GM19467 (cell line): ENCODE measurements around the gene PDE1C.
"Not testable (repeated sequence)": the region's sequence is repeated elsewhere in the genome, so short reads cannot be mapped to it uniquely, and the experiment has no call there.

Source experiments
- ATAC-seq: cut with Tn5 transposase; IDR thresholded peaks from one replicate; pipeline ENCODE4 v1.9.1; 2021; ENCODE audit warnings: mild to moderate bottlenecking, moderate library complexity; ENCODE audit not compliant: unreplicated experiment

The PDE1C gene

DNA sequence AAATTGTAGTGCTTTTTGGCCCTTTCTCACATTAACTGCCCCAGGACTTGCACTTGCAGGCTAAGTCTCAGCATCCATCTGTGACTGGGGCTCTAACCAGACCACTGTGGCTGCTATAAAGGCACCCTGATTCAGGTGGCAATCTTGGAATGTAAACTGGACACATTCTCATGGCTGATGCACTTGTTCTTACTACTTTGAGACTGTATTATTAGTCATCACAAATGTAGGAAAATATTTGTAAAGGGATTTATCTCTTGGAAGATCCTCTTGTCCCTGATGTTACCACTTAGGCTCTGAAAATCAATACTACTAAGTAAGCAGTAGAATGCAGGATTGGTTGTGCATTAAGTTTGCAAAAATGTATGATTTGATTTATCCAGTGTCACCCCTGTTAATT lies 25.0 kb downstream of the PDE1C start:
- no peak for ATAC-seq

DNA sequence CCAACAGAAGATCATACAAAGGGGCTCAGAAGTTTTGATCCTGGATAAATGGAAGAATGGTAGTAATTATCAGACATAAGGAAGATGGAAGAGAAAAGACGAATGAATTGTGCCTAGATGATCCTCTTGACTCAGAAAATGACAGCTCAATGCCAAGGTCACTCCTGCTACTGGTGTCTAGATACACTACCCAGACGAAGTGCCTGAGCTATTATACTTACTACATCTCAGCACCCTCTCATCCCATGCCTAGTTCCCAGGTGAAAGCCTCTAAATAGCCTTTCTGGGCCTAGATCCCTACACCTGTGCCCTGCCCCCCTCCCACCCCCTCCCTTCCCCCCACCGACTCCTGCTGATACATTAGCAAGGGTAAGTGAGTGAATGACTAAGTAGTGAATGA lies 25.5 kb downstream of the PDE1C start:
- ATAC-seq = no peak

DNA sequence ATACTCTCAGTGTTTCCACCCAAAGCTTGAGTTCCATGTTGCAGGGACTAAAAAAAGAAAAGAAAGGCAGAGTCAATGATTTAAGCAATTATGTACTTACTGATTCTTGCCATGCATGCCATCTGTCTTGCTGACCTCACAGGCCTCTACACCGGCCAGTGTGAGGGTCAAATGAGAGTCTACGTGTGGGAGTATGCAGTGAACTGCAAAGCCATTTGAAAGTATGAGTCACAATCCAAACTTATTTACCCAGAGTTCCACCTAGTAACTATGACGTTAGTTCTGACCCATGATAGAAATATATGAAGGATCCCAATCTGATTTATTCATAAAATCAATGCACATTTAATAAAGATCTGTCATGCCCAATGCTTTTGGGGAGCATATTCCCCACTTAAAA lies 26.5 kb downstream of the PDE1C start:
- ATAC-seq = no peak

DNA sequence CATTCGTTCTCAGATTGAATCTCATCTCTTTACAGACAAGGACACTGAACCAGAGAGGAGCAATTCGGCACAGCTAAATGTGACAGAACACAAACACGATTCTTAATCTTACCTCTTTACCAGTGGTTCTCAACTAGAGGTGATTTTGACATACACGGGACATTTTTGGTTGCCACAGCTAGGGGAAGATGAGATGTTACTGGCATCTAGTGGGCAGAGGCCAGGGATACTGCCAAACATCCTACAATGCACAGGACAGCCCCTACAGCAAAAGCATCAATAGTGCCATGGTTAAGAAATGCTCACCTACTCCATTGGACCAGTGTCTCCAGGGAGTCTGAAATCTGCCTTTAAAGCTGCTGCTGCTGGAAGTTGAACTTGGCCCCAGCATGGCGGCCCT lies 27.3 kb downstream of the PDE1C start:
- ATAC-seq = no peak

DNA sequence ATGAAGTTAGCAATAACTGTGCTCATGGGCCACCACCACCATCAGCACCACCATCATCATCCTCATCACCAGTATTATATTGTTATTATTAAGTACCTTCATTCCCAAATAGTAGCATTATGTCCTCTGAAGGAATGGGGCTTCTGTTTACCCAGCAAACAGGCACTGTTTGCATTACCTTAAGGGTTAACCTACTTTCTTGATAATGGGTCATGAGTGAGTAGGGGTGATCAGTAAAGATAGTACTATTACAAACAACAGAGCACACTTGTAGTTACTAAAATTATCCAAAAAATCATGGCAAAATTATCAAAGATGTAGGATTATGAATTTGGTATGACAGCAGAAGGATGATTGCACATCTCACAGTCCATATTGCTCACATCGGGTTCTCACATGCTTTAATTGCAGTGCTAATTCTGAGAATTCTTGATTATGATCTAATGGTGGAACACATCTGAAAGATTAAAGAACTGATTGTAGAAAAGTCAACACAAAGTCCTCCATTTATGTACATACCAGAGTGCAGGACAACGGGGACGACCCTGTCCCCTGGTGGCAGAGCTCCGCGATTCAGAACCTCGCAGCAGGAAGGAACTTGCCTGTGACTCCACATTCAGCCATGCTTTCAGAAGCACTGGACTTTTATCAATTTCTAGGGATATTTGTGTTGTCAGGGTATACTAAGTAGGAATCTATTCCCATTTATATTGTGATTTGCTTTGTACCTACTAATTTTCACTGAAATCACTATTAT lies 31.0 kb downstream of the PDE1C start:
- ATAC-seq = no peak

DNA sequence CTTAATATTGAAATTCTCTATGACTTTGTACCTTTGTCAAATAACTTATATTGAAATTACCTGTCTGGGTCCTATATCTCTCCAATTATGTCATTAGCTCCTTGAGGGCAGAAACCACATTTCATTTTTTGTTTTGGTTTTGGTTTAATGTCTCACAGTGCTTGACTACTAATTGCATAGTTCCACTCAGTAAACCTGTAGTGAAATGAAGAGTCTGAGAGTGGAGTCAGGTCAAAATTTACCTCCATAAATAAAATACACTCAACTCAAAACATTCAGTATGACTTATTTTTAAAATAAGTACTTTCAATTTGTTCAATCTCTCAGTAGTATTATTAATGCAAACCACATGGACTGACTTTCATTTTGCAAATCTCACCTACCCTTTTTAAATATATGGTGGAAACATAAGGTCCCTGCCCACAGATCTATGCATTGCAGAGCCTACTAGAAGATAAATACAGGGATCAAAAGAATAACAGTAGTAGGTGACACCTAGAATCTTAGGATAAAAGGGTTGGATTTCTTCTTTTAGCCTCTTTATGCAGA lies 32.5 kb downstream of the PDE1C start:
- peak; percentile 64 for ATAC-seq

DNA sequence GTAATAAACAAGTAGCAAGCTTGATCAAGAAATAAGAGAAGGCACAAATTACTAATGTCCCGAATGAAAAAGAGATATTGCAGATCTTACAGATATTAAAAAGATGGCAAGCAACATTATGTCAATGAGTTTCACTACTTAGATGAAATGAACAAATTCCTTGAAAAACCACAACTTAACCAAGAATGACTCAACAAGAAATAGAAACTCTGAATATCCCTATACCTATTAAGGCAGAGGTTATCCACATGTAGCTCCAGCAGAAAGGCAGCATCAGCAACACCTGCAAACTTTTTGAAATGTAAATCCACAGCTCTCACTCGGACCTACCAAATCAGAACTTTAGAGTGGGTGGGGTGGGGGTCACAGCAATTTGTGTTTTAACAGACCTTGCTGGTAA lies 33.6 kb downstream of the PDE1C start:
- peak; percentile 42 for ATAC-seq

DNA sequence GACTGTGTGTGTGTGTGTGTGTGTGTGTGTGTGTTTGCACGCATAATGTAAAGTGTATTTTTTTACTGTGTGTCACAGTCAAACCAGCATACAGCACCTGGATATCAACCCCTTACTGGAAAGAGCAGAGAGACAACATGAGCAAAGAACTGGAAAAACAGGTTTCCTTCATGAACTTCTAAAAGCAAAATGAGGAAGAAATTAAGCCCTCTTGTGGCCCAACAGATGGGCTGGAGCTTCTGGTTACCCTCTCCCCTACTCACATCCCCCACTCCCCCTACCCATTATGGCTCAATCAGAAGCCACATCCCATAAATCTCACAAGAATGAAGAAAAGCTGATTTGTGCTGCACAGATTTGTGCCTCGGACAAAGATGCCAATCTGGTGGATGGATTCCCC lies 36.2 kb downstream of the PDE1C start:
- no peak for ATAC-seq

DNA sequence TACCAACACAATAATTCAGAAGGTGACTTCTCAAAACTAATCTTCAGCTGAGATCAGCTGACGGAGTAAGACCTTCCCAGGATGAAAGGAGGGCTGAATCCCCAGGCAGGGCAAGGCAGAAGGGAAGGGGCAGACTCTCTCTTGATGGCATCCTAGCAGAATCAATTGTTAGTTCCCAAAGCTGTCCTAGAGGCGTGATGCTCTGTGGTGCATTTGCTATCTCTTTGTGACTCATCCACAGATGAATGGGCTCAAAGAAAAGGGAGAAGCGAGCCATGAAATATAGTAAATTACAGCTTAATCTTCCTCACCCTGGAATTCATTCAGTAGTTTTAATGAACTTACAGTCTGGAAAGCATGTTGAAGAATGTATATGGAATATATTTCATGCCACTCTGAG lies 37.2 kb downstream of the PDE1C start:
- no peak for ATAC-seq

DNA sequence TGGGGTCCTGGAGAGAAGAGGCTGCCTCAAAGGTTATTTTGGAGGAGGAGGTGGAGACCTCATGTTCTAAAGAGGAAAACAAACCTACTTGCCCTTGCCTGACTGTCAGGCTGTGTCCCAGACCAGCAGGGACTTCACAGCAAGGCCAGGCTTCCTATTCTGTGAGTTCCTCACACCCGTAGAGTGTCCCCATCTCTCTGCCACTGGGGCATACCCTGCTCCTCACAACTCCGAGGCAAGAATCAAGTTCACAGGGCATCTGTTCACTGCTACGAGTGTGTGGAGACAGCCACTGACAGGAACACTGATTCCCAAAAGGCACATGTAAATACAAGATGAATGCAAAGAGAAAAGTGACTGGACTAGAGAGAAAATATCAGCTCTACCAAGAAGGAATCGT lies 38.0 kb downstream of the PDE1C start:
- ATAC-seq = no peak

DNA sequence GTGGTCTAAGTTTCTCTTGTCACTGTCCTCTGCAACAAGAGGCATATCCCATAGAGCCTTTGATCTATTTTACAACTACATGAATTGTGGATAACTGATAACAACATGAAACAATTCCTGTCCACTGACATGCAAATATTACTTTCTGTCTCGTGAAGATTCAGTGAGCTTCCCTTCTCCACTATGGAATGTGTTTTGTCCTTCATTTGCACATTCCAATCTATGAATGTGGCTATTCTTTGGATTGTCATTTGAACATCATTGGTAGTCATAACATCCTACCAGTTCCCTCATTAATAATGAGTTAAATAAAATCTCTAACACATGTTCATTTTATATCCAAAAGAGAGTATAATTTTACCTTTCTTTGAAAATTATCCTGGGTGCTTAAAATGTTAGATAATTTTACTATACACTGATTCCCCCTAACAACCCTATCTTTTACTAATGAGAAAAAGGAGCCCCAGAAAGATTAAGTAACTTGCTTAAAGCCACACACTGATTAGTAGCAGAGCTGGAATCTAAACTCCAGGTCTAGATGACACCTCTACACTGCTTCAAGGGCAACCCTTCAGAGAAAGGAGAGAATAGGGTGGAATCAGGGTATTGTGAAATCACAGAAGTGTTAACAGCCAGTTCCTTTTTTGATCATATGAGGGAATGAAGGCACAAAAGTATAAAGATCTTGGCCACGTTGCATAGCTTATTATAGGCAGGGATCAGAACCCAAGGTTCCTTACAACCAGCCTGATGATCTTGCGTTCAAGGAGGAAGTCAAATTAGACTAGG lies 39.1 kb downstream of the PDE1C start:
- no peak for ATAC-seq

DNA sequence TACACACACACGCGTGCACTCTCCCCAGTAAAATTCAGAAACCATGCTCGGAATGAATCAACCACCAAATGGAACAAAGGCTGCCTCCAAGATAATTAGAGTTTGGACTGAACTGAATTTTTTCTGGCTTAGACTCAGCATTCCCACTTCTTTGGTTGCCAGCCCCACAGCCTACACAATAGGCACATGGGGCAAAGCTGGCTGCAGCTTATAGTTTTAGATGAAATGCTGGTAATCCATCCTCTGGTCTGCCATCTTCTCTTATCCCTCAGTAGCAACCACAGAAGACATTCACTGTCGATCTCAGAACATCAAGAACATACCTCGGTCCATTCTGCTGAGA lies 44.2 kb downstream of the PDE1C start:
- no peak for ATAC-seq

DNA sequence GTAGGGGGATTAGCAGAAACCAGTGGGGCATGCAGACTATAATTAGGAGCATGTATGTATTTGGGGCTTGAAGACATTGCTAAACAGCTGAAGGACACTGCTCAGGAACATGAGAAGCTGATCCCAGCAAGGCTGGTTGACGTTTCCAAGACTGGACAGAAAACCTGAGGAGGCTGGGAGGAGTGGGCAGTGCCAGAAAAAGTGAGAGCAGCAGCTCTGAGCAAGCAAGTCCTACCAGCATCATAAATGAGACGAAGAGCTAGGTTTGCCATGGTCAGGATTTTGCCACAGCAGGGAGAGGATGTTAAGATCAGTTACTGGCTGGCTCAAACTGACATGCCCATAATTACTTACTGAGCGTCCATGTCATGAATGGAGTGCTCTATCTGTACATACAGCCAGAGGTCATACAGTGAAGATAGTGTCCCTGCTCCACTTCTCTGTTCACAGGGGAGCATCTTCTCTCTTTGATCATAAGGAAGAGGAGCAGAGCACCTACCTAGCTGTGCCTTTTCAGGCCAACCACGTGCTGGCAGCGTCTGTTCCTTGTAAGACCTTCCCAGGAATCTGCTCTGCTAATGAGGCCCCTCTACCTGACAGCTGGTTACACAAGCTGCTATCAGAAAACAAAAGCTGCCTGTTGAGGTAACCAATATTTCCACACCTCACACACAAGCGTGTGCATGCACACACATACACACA lies 44.7 kb downstream of the PDE1C start:
- ATAC-seq = no peak

DNA sequence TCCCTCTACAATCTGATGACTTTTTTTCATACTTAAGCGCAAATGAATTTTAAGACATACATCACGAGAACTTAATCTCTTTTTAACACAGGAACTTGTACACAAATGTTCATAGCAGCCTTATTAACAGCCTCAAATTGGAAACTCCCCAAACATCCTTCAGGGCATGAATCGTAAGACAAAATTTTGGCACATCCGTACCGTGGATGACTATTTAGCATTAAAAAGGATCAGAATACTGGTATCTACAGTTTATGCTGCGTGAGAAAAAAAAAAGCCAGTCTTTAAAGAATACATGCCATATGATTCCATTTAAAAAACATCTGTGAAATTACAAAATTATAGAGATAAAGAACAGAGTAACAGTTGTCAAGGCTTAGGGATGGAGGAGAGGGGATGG lies 46.8 kb downstream of the PDE1C start:
- ATAC-seq = no peak

DNA sequence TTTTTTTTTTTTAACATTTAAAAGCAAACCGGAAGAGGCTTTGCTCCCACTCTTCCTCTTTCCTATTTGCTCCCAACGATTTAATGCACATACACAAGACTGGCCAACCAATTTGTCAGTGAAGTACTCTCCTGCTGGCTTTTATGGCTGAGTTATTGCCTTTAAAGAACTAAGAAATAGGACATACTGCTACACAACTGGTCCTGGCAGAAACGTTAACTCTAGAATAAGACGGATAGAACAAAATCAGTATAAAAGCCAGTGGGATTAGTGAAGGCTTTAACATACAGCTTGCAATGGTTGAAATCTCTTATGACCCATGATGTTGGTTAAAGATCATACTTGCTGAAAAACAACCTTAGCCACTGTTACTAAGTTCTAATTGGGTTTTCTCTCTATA lies 47.2 kb downstream of the PDE1C start:
- no peak for ATAC-seq

DNA sequence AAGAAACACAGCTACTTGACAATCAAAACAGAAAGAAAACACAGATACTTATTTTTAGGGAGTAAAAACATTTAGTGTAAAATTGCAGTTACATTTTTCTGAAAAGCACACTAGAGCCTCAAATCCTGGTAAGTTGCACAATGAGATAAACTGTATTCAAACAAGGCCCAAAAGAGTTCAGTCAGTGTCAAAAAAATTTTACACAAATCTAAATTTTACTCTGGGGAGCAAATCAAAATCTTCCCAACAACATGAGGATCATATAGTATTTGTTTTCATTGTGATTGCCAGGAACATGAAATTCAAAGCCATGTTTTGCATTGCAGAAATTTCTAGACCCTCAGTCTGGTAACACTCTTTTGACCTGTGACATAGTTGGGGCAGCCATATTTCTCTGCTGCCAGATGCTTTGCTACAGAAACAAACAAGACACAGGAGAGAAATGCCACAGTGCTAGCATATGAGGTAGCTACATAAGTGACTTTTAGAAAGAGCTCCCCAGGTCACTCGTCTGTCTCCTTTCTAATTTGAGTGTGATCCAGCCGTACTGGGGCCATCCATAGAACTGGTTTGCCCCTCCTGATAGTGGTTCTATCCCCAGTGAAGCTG lies 49.6 kb downstream of the PDE1C start:
- no peak for ATAC-seq

DNA sequence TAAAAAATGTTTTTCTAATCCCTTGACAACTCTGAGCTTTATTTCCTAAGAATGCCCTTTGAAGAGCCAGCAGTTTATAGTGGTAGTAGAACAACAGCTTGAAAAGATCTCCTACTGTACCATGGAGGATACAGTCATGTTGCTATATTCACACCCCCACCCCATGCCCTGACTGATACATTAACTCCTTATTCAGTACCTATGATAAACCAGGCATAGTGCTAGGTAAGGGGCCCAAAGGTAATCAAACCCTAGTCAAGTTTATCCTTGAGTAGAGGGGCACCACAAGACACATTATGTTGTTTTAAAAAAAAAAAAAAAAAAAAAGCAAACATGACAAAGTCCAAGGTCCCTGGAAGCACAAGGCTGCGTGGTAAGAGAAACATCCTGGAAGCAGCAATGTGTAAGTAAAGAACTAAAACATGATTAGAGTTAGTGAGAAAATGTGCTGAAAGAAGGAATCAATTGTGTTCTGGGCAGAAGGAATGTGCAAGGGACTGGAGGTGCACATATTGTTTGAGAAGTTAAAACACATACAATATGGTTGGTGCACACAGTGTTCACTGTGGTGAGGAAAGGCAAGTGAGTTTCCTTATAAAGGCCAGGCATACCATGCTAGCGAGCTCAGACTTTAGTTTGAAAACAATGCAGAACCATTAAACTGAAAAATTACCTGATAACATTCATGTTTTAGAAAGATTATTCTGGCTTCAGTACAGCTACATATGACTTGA lies 51.2 kb downstream of the PDE1C start:
- no peak for ATAC-seq

DNA sequence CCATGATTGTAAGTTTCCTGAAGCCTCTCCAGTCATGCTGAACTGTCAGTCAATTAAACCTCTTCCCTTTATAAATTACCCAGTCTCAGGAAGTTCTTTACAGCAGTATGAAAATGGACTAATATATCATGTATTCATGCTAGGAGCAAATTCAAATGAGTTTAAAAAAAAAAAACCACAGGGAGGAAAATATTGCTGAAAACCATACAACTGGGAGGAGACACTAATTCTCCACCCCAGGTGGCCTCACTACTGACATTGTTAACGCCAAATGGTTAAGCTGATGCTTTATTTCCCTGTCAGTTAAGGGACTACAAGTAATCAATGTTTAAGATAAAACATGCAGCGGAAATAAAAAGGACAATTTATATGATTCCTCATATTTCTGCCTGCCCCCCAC lies 55.1 kb downstream of the PDE1C start:
- ATAC-seq = no peak

DNA sequence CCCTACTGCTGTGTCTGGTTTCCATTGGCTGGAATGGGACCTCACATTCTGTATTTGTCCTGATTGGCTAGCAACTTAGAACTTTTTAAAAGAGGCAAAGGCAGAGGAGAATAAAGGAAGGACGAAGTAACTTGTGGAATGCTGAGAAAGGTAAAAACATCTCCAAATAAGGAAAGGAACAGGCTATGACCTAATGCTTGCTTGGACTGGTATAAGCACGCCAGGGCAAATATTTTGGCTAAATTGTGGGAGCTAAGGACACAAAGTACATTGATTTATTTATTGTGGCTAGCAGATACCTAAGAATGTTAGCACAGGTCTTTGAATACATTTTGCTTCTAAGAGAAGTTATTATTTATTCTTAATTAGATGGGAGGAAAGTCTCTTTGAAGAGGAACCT lies 56.7 kb downstream of the PDE1C start:
- ATAC-seq = not testable (repeated sequence)

DNA sequence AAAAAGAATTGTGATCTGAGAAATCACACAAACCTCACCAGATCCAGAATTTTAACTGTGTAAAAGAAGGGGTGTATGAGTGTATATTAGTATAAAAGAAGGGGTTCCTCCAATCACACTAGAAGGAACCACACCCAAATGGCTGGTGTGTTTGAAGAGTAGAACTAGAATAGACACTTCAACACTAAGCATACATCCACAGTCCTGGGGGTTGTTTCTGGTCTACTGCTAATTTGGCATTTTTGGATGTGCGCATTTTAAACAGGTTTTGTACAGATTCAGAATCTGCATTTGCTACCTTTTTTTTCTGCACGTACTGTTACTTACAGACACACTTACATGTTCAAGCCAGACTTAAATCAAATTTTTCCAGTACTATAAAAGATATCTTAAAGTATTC lies 64.6 kb downstream of the PDE1C start:
- no peak for ATAC-seq

DNA sequence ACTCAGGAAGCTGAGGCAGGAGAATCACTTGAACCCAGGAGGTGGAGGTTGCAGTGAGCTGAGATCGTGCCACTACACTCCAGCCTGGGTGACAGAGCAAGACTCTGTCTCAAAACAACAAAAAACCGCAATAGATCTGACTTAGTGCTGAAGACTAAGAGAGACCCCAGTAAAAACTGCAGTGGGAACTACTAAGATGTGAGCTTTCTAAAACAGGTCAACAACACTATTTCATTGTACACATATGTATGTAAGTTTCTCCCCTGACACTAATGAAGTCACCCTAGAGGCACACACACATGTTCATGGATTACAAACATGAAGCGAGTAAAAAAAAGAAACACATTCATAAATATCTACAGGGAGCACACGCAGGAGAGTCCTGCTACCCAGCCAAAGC lies 68.3 kb downstream of the PDE1C start:
- no peak for ATAC-seq
